Measurements from ENCODE around the gene REV3L. TPM values are rescaled to one million over a fixed set of nuclear protein-coding genes. Genes with fewer than 3 reads are reported as not detected.

The REV3L gene
- total and polyA plus RNA-seq, 2 donors (not counting 3 experiments of a cell fraction or from before 2014, with no cell fraction given) = 6.0 to 22.7 TPM

DNA sequence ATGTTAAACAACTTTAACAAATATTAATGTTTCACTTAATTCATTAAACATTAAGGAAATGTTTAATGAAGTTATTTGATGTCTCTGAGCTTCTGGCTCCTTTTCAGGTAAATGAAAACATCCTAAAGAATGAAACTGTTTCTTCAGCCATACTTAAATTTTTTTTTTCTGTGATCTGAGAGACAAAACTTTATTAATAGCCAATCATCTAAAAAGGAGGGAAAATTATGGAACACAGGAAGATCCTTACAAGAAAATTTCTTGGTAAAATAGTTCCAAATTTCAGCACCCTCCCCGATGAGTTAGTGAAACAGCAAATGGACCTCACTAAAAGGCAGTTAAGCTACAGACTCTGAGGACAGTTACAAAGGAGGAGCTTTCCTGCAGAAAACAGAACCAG lies 185.2 kb downstream of the REV3L start:
- Histone ChIP-seq H3K27me3 (ENCODE audit: control insufficient read depth in 2 of 2, insufficient read depth in 2 of 2, low read length in 2 of 2) (no peaks in the 10 kb centered on the region), H3K9ac (replicated peaks; ENCODE audit: extremely low read depth, insufficient read depth, low read length) (no peak overlapping the region), H3K36me3 (ENCODE audit: control insufficient read depth in 2 of 2, extremely low read depth in 1 of 2, insufficient read depth in 2 of 2, low read length in 2 of 2) (no peaks in the 10 kb centered on the region), H3K9me3 (replicated peaks; ENCODE audit: control insufficient read depth, insufficient read depth, low read length) (no peaks in the 10 kb centered on the region), H3K4me1 (ENCODE audit: control insufficient read depth, extremely low read depth, insufficient read depth, low read length) (no peaks in the 10 kb centered on the region), H4K20me1 (replicated peaks; ENCODE audit: control insufficient read depth, extremely low read depth, insufficient read depth, low read length) (no peaks in the 10 kb centered on the region), H2AFZ (ENCODE audit: low read depth, low read length) (no peak overlapping the region), H3K4me2 (ENCODE audit: insufficient read depth, low read length) (no peak overlapping the region), H3K79me2 (ENCODE audit: control insufficient read depth, insufficient read depth, low read length) (no peaks in the 10 kb centered on the region), H3K27ac (ENCODE audit: insufficient read depth, low read depth, low read length) (no peak overlapping the region), H3K9me1 (replicated peaks; ENCODE audit: control insufficient read depth, extremely low read depth, insufficient read depth, low read length) (no peaks in the 10 kb centered on the region), H3K4me3 (replicated peaks in 1 of 3; ENCODE audit: insufficient read depth in 1 of 3, low read depth in 1 of 3, low read length in 3 of 3) (no peak overlapping the region)
- TF ChIP-seq POLR2AphosphoS5 (IDR thresholded peaks at IDR 0.05; ENCODE audit: insufficient read depth, low read depth, low read length) = no peak
- TF ChIP-seq, protein P1, sequence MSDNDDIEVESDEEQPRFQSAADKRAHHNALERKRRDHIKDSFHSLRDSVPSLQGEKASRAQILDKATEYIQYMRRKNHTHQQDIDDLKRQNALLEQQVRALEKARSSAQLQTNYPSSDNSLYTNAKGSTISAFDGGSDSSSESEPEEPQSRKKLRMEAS (IDR thresholded peaks at IDR 0.05; ENCODE audit: insufficient read depth, insufficient read length) = no peak
- no peak for TF ChIP-seq GATA2 (IDR thresholded peaks at IDR 0.05; ENCODE audit: insufficient read depth, insufficient read length, low read depth, low read length)
- no peak for TF ChIP-seq MYC (IDR thresholded peaks at IDR 0.05; ENCODE audit: low read depth, low read length)
- TF ChIP-seq JUN (IDR thresholded peaks at IDR 0.05; ENCODE audit: borderline replicate concordance, insufficient read depth, insufficient read length, low read depth) = no peak
- TF ChIP-seq CTCF (IDR thresholded peaks at IDR 0.05; ENCODE audit: extremely low read depth in 1 of 2, insufficient read depth in 1 of 2, low read depth in 1 of 2, low read length in 2 of 2) = no peak
- no peak for TF ChIP-seq EZH2 (IDR thresholded peaks at IDR 0.05; ENCODE audit: borderline replicate concordance, low read depth, low read length, severe bottlenecking)
- TF ChIP-seq POLR2A (IDR thresholded peaks at IDR 0.05; ENCODE audit: low read depth, low read length) = no peak
- TF ChIP-seq FOS (IDR thresholded peaks at IDR 0.05; ENCODE audit: borderline replicate concordance, insufficient read depth, low read length) = no peak
- ChIA-PET CTCF (interaction anchor here (1.0 kb wide), 1 partner anchor 8 kb away, joined by 3 read pairs; no protein-coding TSS in a partner anchor), POLR2A (interaction anchor here (0.6 kb wide), 1 partner anchor 180 kb away, joined by 3 read pairs; no protein-coding TSS in a partner anchor)
- dilution Hi-C loops (cut with MboI; ENCODE audit: extremely low pct_ligation_motif_present, low sequenced_read_pairs) = no loop called here
- DNase-seq (ENCODE audit: low read depth, low spot score) = no peak
- no TSS peak for BruUV-seq (replicated peaks)
- FAIRE-seq = no peak
- intact Hi-C loops (cut with micrococcal nuclease) = no loop called here

Measured in endothelial cell of umbilical vein (primary cell).